Mononuclear cell (primary cell): ENCODE results near the gene FKBP3. TPM values are rescaled to one million over a fixed set of nuclear protein-coding genes. Genes with fewer than 3 reads are reported as not detected.

Source experiments
- H3K27me3 ChIP-seq: 2 replicates; pipeline ENCODE4 v1.6.0; 2011; ENCODE audit warnings: low read length, control low read depth; ENCODE audit not compliant: insufficient read depth
- H3K4me1 ChIP-seq: 2 replicates; pipeline ENCODE4 v1.5.1; 2011; ENCODE audit warnings: mild to moderate bottlenecking, low read length, control low read depth; ENCODE audit not compliant: insufficient read depth
- H3K4me3 ChIP-seq: 2 replicates; pipeline ENCODE4 v1.5.1; 2011; ENCODE audit warnings: mild to moderate bottlenecking, low read length, moderate library complexity
- H3K9me3 ChIP-seq: 2 replicates; pipeline ENCODE4 v1.5.1; 2011; ENCODE audit warnings: low read depth, mild to moderate bottlenecking, control low read depth, low read length
- total RNA-seq: library from RNA; depleted of rRNA; stranded (reverse); fragments of >200 nt; gene quantifications from one replicate; pipeline ENCODE4 v1.2.3, GENCODE V29; 2012

The FKBP3 gene
- total RNA-seq, 1 donor = 36.2 TPM

GRCh38 chr14:45133683-45134050, 614 bp downstream of the FKBP3 start:
- Histone ChIP-seq H3K27me3 (no peaks in the 10 kb centered on the region), H3K4me3 (peak overlapping the region; percentile 88), H3K9me3 (no peaks in the 10 kb centered on the region), H3K4me1 (peaks cover 29% of the 10 kb centered on the region)

- Histone ChIP-seq H3K4me1 (peaks cover 8% of the 10 kb centered on the region), H3K9me3 (no peaks in the 10 kb centered on the region), H3K4me3 (no peak overlapping the region)
Measured at GRCh38 chr14:45128963-45129629, 5.2 kb downstream of the FKBP3 start.

GRCh38 chr14:45125754-45126153, 8.5 kb downstream of the FKBP3 start:
- Histone ChIP-seq H3K4me1 (no peaks in the 10 kb centered on the region), H3K4me3 (no peak overlapping the region), H3K27me3 (no peaks in the 10 kb centered on the region), H3K9me3 (no peaks in the 10 kb centered on the region)

More at GRCh38 chr14:45128963-45129629, 5.2 kb downstream of the FKBP3 start:
- no peaks in the 10 kb centered on the region for H3K27me3 ChIP-seq

GRCh38 chr14:45123271-45123670, 11.0 kb downstream of the FKBP3 start:
- no peaks in the 10 kb centered on the region for H3K4me1 ChIP-seq
- no peaks in the 10 kb centered on the region for H3K27me3 ChIP-seq
- H3K9me3 ChIP-seq = no peaks in the 10 kb centered on the region
- H3K4me3 ChIP-seq = no peak overlapping the region

- Histone ChIP-seq H3K9me3 (no peaks in the 10 kb centered on the region), H3K4me3 (no peak overlapping the region), H3K4me1 (no peaks in the 10 kb centered on the region), H3K27me3 (no peaks in the 10 kb centered on the region)
Measured at GRCh38 chr14:45120096-45120495, 14.2 kb downstream of the FKBP3 start.

GRCh38 chr14:45118594-45118993, 15.7 kb downstream of the FKBP3 start:
- Histone ChIP-seq H3K4me3 (no peak overlapping the region), H3K27me3 (no peaks in the 10 kb centered on the region), H3K9me3 (no peaks in the 10 kb centered on the region)

GRCh38 chr14:45114327-45114726, 20.0 kb downstream of the FKBP3 start:
- Histone ChIP-seq H3K9me3 (no peaks in the 10 kb centered on the region), H3K4me1 (no peaks in the 10 kb centered on the region), H3K4me3 (no peak overlapping the region), H3K27me3 (no peaks in the 10 kb centered on the region)

More at GRCh38 chr14:45118594-45118993, 15.7 kb downstream of the FKBP3 start:
- no peaks in the 10 kb centered on the region for H3K4me1 ChIP-seq

- Histone ChIP-seq H3K27me3 (no peaks in the 10 kb centered on the region), H3K4me1 (no peaks in the 10 kb centered on the region), H3K9me3 (no peaks in the 10 kb centered on the region), H3K4me3 (no peak overlapping the region)
Measured at GRCh38 chr14:45112896-45113781, 21.1 kb downstream of the FKBP3 start.

GRCh38 chr14:45104561-45104960, 29.7 kb downstream of the FKBP3 start:
- Histone ChIP-seq H3K27me3 (no peaks in the 10 kb centered on the region), H3K4me3 (no peak overlapping the region), H3K4me1 (no peaks in the 10 kb centered on the region), H3K9me3 (no peaks in the 10 kb centered on the region)

- Histone ChIP-seq H3K4me3 (no peak overlapping the region), H3K27me3 (no peaks in the 10 kb centered on the region), H3K4me1 (no peaks in the 10 kb centered on the region), H3K9me3 (no peaks in the 10 kb centered on the region)
Measured at GRCh38 chr14:45103806-45104205, 30.5 kb downstream of the FKBP3 start.

- H3K4me1 ChIP-seq = peaks cover under 1% of the 10 kb centered on the region
- H3K4me3 ChIP-seq = no peak overlapping the region
- no peaks in the 10 kb centered on the region for H3K27me3 ChIP-seq
- no peaks in the 10 kb centered on the region for H3K9me3 ChIP-seq
Measured at GRCh38 chr14:45096218-45096617, 38.1 kb downstream of the FKBP3 start.

- H3K4me3 ChIP-seq = no peak overlapping the region
- H3K9me3 ChIP-seq = no peaks in the 10 kb centered on the region
- peaks cover 4% of the 10 kb centered on the region for H3K4me1 ChIP-seq
- no peaks in the 10 kb centered on the region for H3K27me3 ChIP-seq
Measured at GRCh38 chr14:45095143-45095542, 39.1 kb downstream of the FKBP3 start.

GRCh38 chr14:45094275-45094674, 40.0 kb downstream of the FKBP3 start:
- Histone ChIP-seq H3K27me3 (no peaks in the 10 kb centered on the region), H3K4me1 (peaks cover 4% of the 10 kb centered on the region), H3K9me3 (no peaks in the 10 kb centered on the region), H3K4me3 (no peak overlapping the region)

GRCh38 chr14:45091710-45092109, 42.6 kb downstream of the FKBP3 start:
- Histone ChIP-seq H3K9me3 (no peaks in the 10 kb centered on the region), H3K4me1 (peaks cover 15% of the 10 kb centered on the region), H3K4me3 (no peak overlapping the region), H3K27me3 (no peaks in the 10 kb centered on the region)

GRCh38 chr14:45089813-45090212, 44.5 kb downstream of the FKBP3 start:
- Histone ChIP-seq H3K4me1 (peaks cover 28% of the 10 kb centered on the region), H3K27me3 (no peaks in the 10 kb centered on the region), H3K4me3 (no peak overlapping the region), H3K9me3 (no peaks in the 10 kb centered on the region)
